Measurements from ENCODE around the gene AKR1E2.

AKR1E2 gene

GRCh38 chr10:4825868-4826791, at the start of gene AKR1E2:
Gene AKR1E2 (plus strand): TSS chr10:4826207. CDS start chr10:4826325, 118 bp downstream.
- DNase-seq = peak; percentile 62

DNA sequence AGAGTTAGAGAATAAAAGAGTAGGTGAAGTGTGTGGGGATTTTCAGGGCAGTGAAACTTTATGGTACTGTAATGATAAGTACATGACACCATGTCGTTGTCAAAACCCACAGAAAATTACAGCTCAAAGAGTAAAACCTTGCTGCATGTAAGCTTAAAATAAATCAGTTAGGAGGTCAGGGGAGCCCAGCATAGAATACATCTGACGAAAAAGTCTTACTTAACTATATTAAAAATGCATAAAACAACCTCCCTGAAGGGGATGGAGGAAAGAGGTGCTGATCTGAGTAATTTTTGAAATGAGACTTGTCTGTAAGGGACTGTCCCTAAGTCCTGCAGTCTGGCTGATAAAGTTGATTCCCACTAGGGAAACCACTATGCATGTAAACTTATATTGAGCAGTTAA, 49.8 kb upstream of the AKR1E2 start:
- DNase-seq = no peak

DNA sequence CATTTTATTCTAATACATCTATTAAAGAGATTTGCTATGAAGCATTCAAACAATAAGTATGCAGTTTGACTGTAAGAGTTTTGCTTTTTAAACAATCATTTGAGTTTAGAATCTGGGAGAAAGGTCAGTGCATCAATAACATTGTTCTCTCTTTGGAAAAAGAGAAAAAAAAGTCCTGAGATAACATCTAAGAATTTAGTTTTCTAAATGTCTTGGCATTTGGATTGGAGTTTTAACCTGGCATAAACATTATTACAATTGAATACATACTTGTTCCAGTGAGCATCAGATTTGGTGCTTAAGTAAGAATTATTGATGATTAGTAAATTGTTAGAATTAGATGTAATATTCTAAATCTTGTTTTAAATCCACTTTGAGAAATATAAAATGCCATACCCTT, 47.2 kb upstream of the AKR1E2 start:
- no peak for DNase-seq

GRCh38 chr10:4780091-4780490, 45.9 kb upstream of the AKR1E2 start:
- DNase-seq = no peak

- no peak for DNase-seq
Observed at GRCh38 chr10:4780782-4781181, 45.2 kb upstream of the AKR1E2 start.

- DNase-seq = no peak
Observed at GRCh38 chr10:4781955-4782354, 44.1 kb upstream of the AKR1E2 start.

DNA sequence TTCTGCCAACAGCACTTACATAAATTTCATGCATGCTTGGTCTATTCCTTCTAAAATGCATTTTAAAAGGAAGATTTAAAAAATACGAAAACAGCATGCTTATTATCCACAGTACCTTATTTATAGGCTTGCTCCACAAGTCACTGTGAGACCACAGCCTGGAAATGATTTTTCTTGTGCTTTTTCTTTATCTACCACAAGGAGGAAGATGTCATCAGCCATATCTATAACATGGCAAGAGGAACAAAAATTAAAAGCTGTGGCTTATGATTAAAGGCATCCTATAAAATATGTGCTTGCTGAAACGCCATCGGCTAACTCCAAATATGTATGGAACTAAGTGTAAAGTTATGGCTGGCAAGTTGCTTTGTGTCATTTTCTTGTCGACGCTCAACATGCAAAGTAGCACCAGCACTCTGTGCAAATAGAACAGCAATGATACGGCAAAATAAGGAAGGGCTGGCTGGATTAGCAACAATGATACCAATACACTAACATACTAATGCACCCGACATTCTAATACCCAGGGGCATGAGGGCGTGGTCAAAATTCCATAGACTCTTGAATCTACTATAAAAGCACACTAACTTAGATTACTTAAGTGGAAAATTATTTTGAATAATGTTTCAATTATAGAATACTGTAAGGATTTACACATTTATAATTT, 41.2 kb upstream of the AKR1E2 start:
- peak; percentile 26 for DNase-seq

DNA sequence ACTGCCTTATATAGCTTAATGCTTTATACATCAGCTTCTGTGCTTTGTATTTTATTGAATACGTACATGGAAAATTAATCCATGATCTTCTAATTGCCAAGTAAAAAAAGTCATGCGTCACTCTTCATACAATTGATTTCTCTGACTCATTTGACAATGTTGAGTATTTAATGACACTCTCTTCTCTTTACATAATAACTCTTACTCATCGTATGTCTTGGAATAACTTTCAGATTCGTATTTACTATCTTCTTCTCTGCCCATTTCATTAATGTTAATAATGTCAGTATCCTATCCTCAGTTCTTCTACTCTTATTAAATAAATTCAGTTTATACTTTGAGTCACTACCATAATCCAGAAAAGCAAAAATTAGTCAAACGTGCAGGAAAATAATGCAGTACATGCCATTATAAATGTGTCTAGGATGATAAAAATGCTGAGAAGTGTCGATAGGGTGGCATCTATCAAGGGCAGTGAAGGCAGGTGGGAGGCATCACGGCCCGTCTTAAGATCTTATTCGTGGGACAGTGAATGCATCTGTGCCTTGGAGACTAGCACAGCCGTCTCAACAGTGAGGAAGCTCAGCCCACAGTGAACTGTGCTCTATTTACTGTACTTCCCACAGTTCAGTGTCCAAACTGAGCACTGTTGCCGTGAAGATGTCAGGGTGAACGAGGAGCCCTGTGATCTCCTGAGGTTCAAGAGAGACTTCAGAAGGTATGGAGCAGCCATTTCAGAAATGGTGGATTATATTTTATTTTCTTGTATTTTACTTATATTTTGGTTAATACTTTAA, 39.8 kb upstream of the AKR1E2 start:
- DNase-seq = no peak

DNA sequence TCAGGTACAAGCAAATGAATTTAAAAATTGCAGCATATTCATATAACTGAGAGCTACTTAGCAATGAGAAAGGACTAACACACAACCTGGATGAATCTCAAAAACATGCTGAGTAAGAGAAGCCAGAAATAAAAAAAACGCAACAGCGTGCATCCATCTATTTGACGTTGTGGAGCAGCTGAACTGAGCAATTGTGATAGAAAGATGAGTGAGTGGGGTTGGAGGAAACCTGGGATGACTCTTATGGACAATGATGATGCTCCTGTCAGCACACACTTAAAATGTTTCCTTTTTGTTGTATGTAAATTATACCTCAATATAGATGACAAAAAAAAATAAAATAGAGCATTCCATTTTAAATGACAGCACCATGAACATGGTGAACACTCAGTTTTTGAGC, 36.0 kb upstream of the AKR1E2 start:
- no peak for DNase-seq

GRCh38 chr10:4790922-4791321, 35.1 kb upstream of the AKR1E2 start:
- no peak for DNase-seq

DNA sequence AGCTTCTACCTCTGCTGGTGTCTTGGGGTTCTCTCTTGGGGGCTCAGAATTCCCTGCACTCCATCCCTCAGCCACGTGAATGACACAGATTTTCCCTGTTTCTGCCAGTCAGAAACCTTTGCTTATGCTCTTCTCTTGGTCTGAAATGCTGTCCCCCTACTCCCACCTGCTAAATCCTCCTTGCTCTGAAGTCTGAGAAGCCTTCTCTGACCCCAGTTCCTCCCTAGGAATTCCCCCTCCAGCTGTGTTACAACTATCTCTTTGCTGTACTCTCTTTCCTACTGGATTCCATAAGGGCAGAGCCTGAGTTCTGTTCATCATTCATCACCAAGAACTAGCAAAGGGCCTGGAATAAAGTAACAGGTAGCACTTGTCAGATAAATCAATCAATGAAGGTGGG, 33.6 kb upstream of the AKR1E2 start:
- no peak for DNase-seq

GRCh38 chr10:4801405-4801804, 24.6 kb upstream of the AKR1E2 start:
- DNase-seq = no peak

- no peak for DNase-seq
Observed at GRCh38 chr10:4802711-4803487, 23.1 kb upstream of the AKR1E2 start.

DNA sequence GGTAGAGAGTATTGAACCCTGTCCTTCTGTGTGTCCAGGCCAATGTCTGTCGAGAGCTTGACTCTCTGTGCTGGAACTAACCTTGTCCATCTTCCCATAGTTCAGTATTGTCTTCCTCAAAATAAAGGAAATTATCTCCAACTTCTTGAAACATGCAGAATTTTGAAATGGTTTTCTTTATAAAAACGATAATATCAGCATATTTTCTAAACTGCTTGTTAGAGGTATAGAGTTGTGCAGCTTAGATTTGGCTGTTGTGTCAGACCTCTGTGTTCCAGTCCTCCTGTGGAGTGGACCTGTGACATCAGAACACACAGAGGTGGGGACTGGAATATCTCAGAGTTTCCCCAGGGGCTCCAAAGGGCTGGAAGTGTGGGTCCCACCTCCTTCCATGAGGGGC, 22.2 kb upstream of the AKR1E2 start:
- DNase-seq = no peak

- no peak for DNase-seq
Observed at GRCh38 chr10:4804465-4804864, 21.5 kb upstream of the AKR1E2 start.

DNA sequence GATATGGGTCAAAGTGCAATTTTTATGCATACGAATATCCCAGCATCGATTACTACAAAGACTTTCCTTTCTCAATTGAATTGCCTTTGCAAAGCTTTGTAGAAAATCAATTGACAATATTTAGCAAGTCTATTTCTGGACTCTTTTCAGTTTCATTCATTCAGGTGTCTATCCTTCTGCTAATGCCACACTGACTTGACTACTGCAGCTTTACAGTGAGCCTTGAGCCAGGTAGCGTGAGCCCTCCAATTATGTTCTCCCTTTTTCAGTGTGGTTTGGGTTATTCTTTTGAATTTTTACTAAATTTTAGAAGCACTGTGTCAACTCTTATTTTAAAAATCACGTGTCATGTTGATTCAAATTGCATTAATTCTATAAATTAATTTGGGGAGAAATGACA, 19.5 kb upstream of the AKR1E2 start:
- DNase-seq = no peak

GRCh38 chr10:4807761-4808507, 18.1 kb upstream of the AKR1E2 start:
- DNase-seq = no peak

DNA sequence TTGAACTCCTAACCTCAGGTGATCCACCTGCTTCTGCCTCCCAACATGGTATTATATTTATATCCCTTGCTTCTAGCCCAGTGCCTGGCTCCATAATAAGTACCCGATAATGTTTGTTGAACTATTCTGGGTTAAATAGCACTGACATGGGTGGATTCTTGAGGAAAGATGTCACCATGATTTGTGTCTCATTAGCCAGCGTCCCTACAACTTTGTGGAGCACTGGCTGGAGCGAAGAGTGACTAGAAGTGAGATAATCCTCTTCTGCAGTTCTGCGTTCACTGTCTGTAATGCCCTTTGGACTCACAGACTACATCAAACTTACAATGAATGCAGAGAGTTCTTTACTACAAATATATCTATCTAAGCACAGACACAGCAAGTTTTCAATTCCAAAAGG, 16.9 kb upstream of the AKR1E2 start:
- DNase-seq = no peak

DNA sequence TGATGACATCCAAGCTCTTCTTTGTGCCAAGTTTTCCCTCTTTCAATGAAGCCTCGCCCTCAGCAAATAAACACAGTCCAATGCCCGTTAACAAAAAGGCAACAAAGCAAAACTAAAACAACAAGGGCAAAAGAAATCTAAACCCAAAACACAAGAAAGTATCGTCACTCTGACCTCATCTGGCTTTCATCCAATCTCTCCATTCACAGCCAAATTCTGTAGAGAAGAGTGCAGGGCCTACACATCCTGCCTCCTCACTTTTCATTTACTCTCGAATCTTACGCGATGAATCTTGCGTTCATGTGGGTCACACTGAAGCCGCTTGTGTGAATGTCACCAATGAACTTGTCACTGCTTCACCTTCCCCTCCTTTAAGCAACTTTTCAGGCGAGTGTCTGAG, 15.9 kb upstream of the AKR1E2 start:
- DNase-seq = no peak

DNA sequence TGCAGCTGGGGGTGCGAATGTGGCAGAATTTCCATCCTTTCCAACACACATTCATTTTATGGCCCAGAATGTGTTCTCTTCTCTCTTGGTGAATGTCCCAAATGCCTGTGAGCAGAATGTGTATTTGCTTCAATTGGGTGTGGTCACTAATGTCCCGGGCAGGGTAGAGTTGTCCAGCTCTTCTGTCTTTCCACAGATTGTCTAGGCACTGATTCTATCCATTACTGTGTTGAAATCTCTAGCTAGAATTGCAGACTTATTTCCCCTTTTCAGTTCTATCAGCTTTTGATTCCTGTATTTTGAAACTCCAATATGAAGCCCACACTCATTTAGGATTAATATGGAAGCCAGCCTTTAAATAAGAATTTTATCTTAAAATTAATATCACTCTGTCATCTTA, 14.0 kb upstream of the AKR1E2 start:
- peak; percentile 41 for DNase-seq

DNA sequence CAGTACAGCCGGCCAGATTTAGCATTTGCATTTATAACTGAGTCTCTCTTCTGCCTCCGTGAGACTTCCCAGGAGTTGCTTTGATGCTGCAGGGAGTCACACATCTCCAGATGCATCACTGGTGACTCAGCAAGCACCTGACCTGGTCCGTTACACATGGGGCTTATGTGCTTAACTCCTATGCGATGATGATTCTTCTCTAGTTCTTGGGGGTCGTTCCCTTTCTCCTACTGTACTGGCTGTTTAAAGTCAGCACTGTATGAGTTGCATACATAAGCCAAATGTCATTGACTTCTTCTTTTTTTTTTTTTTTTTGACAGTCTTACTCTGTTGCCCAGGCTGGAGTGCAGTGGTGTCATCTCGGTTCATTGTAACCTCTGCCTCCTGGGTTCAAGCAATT, 13.0 kb upstream of the AKR1E2 start:
- DNase-seq = peak; percentile 19

- no peak for DNase-seq
Observed at GRCh38 chr10:4813496-4813895, 12.5 kb upstream of the AKR1E2 start.
